HL-60 (cell line): ENCODE measurements around the gene OSBPL7.

Experiments
- POLR2AphosphoS5 ChIP-seq: IDR thresholded peaks from 2 replicates; pipeline ENCODE4 v1.6.1; 2012; ENCODE audit warnings: low read depth
- TF ChIP-seq, protein P1 (sequence below): IDR thresholded peaks from one replicate; pipeline ENCODE4 v1.5.1; 2011; ENCODE audit warnings: low read length, control low read depth, inconsistent platforms; ENCODE audit not compliant: insufficient read depth

DNA sequence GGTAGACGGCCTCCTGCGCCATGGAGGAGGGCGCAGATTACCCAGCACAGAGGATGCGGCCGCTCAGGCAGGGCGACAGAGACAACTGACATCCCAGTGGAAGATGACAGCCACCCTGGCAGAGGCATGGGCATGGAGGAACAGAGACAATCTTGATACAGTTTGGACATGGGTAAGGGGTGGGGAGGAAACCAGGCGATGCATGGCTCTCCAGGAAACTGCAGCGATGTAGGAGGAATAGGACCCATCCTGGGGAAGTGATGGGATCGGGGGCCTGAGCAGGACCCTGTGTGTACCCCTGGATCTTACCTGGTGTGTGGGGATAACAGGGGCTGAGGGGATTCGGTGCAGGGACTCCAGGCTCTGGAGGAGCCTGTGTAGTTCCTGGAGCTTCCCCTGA, 4.6 kb downstream of the OSBPL7 start:
- TF ChIP-seq, protein P1, sequence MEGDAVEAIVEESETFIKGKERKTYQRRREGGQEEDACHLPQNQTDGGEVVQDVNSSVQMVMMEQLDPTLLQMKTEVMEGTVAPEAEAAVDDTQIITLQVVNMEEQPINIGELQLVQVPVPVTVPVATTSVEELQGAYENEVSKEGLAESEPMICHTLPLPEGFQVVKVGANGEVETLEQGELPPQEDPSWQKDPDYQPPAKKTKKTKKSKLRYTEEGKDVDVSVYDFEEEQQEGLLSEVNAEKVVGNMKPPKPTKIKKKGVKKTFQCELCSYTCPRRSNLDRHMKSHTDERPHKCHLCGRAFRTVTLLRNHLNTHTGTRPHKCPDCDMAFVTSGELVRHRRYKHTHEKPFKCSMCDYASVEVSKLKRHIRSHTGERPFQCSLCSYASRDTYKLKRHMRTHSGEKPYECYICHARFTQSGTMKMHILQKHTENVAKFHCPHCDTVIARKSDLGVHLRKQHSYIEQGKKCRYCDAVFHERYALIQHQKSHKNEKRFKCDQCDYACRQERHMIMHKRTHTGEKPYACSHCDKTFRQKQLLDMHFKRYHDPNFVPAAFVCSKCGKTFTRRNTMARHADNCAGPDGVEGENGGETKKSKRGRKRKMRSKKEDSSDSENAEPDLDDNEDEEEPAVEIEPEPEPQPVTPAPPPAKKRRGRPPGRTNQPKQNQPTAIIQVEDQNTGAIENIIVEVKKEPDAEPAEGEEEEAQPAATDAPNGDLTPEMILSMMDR: no peak
- no peak for TF ChIP-seq POLR2AphosphoS5
